Adrenal gland (tissue), 5 donors: Measurements from ENCODE around the gene ASAP2.

Source experiments
- CTCF ChIP-seq, 6 experiments: fragments of 450-650 bp in 4 of 6; fragments of 200-600 bp in 2 of 6; sonication (generic) in 1 of 6; IDR thresholded peaks; 1 replicate in 5 of 6; 2 replicates in 1 of 6; pipeline versions ENCODE4 v1.5.1 to v1.8.0; 2016 to 2021; ENCODE audit warnings: antibody characterized with exemption in 6 of 6, mild to moderate bottlenecking in 2 of 6, moderate library complexity in 1 of 6
- POLR2A ChIP-seq, 2 donors: fragments of 450-650 bp; IDR thresholded peaks; one replicate each; pipeline ENCODE4 v1.6.1; 2017; ENCODE audit warnings: antibody characterized with exemption in 2 of 2, mild to moderate bottlenecking in 2 of 2, moderate library complexity in 1 of 2
- donor health status: DM: no; HTN: no; CAD: no.

DNA sequence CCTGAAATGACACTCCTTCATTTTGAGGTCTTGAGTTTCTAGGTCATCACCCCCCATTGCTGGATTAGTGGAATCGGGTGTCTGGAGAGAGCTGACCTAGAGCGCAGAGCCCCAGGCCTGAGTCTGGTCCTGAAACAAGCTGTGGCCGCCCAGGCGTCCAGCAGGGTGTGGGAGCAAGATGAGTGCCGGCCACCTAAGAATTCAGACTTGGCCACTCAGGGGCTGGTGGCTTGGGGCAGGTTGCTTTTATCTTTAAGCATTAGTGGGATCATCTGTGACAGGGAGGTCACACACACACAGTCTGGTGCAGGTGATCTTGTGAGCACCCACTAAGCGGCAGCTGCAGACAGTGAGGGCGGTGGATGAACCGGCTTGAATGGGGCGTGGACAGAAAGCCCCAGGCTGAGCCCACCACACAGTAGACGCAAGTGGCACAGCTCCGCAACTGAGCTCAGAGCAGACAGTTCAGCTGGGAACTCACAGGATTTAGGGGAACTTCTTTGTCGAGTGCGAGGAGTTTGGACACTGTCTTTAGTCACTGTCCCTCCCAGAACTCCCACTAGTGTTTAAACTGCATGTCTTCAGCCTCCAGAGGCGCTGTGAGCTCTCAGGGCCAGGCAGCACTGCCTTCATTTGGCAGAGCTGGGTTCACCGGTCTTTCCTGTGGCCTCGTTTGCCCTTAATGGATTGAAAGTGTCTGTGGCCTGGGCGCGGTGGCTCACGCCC is 195.2 kb downstream of the ASAP2 start:
- TF ChIP-seq CTCF (IDR thresholded peaks at IDR 0.05) (no peak), POLR2A (IDR thresholded peaks at IDR 0.05) (no peak)
